IPS-18a (cell line): Measurements from ENCODE around the gene STRIP1.

Source experiments
- H3K27ac ChIP-seq: one replicate; pipeline ENCODE4 v1.5.1; 2013; ENCODE audit warnings: low read length
- H3K27me3 ChIP-seq: one replicate; pipeline ENCODE4 v1.6.1; 2013; ENCODE audit warnings: mild to moderate bottlenecking, low read length; ENCODE audit not compliant: control insufficient read depth, insufficient read depth
- H3K36me3 ChIP-seq: one replicate; pipeline ENCODE4 v1.6.1; 2013; ENCODE audit warnings: low read depth, low read length; ENCODE audit not compliant: control insufficient read depth
- H3K4me1 ChIP-seq: one replicate; pipeline ENCODE4 v1.6.1; 2013; ENCODE audit warnings: low read depth, low read length; ENCODE audit not compliant: control insufficient read depth
- H3K4me3 ChIP-seq: one replicate; pipeline ENCODE4 v1.5.1; 2013; ENCODE audit warnings: low read length
- H3K9ac ChIP-seq: one replicate; pipeline ENCODE4 v1.6.1; 2013; ENCODE audit warnings: mild to moderate bottlenecking, low read length, moderate library complexity
- H3K9me3 ChIP-seq: one replicate; pipeline ENCODE4 v1.6.1; 2013; ENCODE audit warnings: low read depth, low read length; ENCODE audit not compliant: control insufficient read depth

The STRIP1 gene

GRCh38 chr1:109996476-109996875 lies 37.9 kb upstream of the STRIP1 start:
- Histone ChIP-seq H3K9me3 (no peaks in the 10 kb centered on the region), H3K36me3 (peaks cover 7% of the 10 kb centered on the region), H3K9ac (no peak overlapping the region), H3K4me3 (no peak overlapping the region), H3K27ac (no peak overlapping the region), H3K4me1 (no peaks in the 10 kb centered on the region), H3K27me3 (no peaks in the 10 kb centered on the region)

GRCh38 chr1:109997204-109997866 lies 37.1 kb upstream of the STRIP1 start:
- Histone ChIP-seq H3K27me3 (no peaks in the 10 kb centered on the region), H3K9ac (no peak overlapping the region), H3K4me1 (no peaks in the 10 kb centered on the region), H3K9me3 (no peaks in the 10 kb centered on the region), H3K27ac (no peak overlapping the region), H3K4me3 (no peak overlapping the region), H3K36me3 (peaks cover 7% of the 10 kb centered on the region)

- H3K4me3 ChIP-seq = no peak overlapping the region
- H3K9ac ChIP-seq = no peak overlapping the region
- H3K9me3 ChIP-seq = no peaks in the 10 kb centered on the region
- peaks cover 7% of the 10 kb centered on the region for H3K36me3 ChIP-seq
- H3K27me3 ChIP-seq = no peaks in the 10 kb centered on the region
- H3K4me1 ChIP-seq = peaks cover 5% of the 10 kb centered on the region
- H3K27ac ChIP-seq = no peak overlapping the region
Observed at GRCh38 chr1:109997867-109998229, 36.6 kb upstream of the STRIP1 start.

GRCh38 chr1:110002695-110003094 lies 31.7 kb upstream of the STRIP1 start:
- no peaks in the 10 kb centered on the region for H3K27me3 ChIP-seq
- no peaks in the 10 kb centered on the region for H3K36me3 ChIP-seq
- no peak overlapping the region for H3K4me3 ChIP-seq
- no peak overlapping the region for H3K27ac ChIP-seq
- H3K4me1 ChIP-seq = peaks cover 43% of the 10 kb centered on the region
- no peaks in the 10 kb centered on the region for H3K9me3 ChIP-seq
- no peak overlapping the region for H3K9ac ChIP-seq

- H3K36me3 ChIP-seq = peaks cover under 1% of the 10 kb centered on the region
- H3K27me3 ChIP-seq = no peaks in the 10 kb centered on the region
- H3K27ac ChIP-seq = peak overlapping the region; percentile 91
- H3K9me3 ChIP-seq = no peaks in the 10 kb centered on the region
- peak overlapping the region; percentile 62 for H3K9ac ChIP-seq
- peak overlapping the region; percentile 3 for H3K4me3 ChIP-seq
- H3K4me1 ChIP-seq = peaks cover 44% of the 10 kb centered on the region
Observed at GRCh38 chr1:110003747-110004428, 30.5 kb upstream of the STRIP1 start.

- Histone ChIP-seq H3K27ac (peak overlapping the region; percentile 91), H3K27me3 (no peaks in the 10 kb centered on the region), H3K9ac (no peak overlapping the region), H3K4me3 (peak overlapping the region; percentile 3), H3K36me3 (peaks cover 7% of the 10 kb centered on the region), H3K9me3 (no peaks in the 10 kb centered on the region), H3K4me1 (peaks cover 44% of the 10 kb centered on the region)
Observed at GRCh38 chr1:110004583-110004982, 29.8 kb upstream of the STRIP1 start.

- Histone ChIP-seq H3K36me3 (peaks cover 21% of the 10 kb centered on the region), H3K27ac (no peak overlapping the region), H3K9me3 (no peaks in the 10 kb centered on the region), H3K27me3 (no peaks in the 10 kb centered on the region), H3K4me3 (no peak overlapping the region), H3K4me1 (peaks cover 44% of the 10 kb centered on the region), H3K9ac (no peak overlapping the region)
Observed at GRCh38 chr1:110005971-110006370, 28.5 kb upstream of the STRIP1 start.

GRCh38 chr1:110006516-110006915 lies 27.9 kb upstream of the STRIP1 start:
- peaks cover 44% of the 10 kb centered on the region for H3K4me1 ChIP-seq
- H3K27ac ChIP-seq = no peak overlapping the region
- H3K9ac ChIP-seq = no peak overlapping the region

GRCh38 chr1:110007046-110007830 lies 27.2 kb upstream of the STRIP1 start:
- no peaks in the 10 kb centered on the region for H3K27me3 ChIP-seq
- no peak overlapping the region for H3K9ac ChIP-seq
- peaks cover 44% of the 10 kb centered on the region for H3K4me1 ChIP-seq
- peak overlapping the region; percentile 11 for H3K27ac ChIP-seq
- no peak overlapping the region for H3K4me3 ChIP-seq
- peaks cover 32% of the 10 kb centered on the region for H3K36me3 ChIP-seq
- H3K9me3 ChIP-seq = no peaks in the 10 kb centered on the region

More at GRCh38 chr1:110006516-110006915, 27.9 kb upstream of the STRIP1 start:
- no peaks in the 10 kb centered on the region for H3K9me3 ChIP-seq
- no peak overlapping the region for H3K4me3 ChIP-seq
- no peaks in the 10 kb centered on the region for H3K27me3 ChIP-seq
- peaks cover 27% of the 10 kb centered on the region for H3K36me3 ChIP-seq

GRCh38 chr1:110008971-110009565 lies 25.4 kb upstream of the STRIP1 start:
- Histone ChIP-seq H3K36me3 (peaks cover 42% of the 10 kb centered on the region), H3K9ac (no peak overlapping the region), H3K4me3 (no peak overlapping the region), H3K9me3 (no peaks in the 10 kb centered on the region), H3K27me3 (no peaks in the 10 kb centered on the region), H3K4me1 (peaks cover 26% of the 10 kb centered on the region), H3K27ac (no peak overlapping the region)

- H3K27me3 ChIP-seq = no peaks in the 10 kb centered on the region
- H3K27ac ChIP-seq = no peak overlapping the region
- no peak overlapping the region for H3K9ac ChIP-seq
- no peaks in the 10 kb centered on the region for H3K9me3 ChIP-seq
- peaks cover 65% of the 10 kb centered on the region for H3K36me3 ChIP-seq
- H3K4me3 ChIP-seq = no peak overlapping the region
- H3K4me1 ChIP-seq = peaks cover 11% of the 10 kb centered on the region
Observed at GRCh38 chr1:110011527-110012041, 22.8 kb upstream of the STRIP1 start.
